Fibroblast of lung (primary cell): ENCODE measurements around the gene CKAP4.

Experiments used
- EZH2 ChIP-seq: IDR thresholded peaks from 2 replicates; pipeline ENCODE4 v1.5.1; 2012; ENCODE audit warnings: low read length, control low read depth, mild to moderate bottlenecking; ENCODE audit errors: missing control alignments
- TF ChIP-seq, protein P1 (sequence below), 2 donors: IDR thresholded peaks in 1 of 2; conservative IDR thresholded peaks in 1 of 2; 1 replicate in 1 of 2; 2 replicates in 1 of 2; pipeline ENCODE4 v1.5.1; 2011 to 2012; ENCODE audit warnings: low read length in 2 of 2, control low read depth in 1 of 2, inconsistent platforms in 1 of 2, low read depth in 1 of 2, mild to moderate bottlenecking in 1 of 2

DNA sequence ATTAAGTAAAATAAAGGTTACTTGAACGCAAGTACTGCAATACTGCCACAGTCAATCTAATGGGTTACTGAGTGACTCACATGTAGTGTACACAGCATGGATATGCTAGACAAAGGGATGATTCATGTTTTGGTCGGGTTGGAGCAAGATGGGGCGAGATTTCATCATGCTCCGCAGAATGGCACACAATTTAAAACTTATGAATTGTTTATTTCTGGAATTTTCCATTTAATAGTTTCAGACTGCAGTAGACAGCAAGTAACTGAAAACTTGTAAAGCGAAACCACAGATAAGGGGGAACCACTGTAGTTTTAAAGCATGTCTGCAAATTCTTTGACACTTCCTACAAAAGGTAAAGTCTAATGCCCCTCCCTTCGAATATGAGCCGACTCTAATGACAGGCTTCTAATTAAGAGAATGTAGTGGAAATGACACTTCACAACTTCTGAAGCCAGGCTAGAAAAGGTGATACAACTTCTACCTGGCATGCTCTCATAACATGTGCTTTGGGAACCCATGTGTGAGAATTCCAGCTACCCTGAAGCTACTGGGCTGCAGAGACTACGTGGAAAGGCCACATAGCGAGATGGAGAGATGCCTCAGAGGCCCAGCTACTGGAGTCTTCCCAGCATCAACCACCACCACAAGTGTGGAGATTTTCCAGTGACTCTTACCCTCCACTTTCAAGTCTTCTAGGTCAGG, 40.8 kb upstream of the CKAP4 start:
- TF ChIP-seq EZH2, result no peak
- TF ChIP-seq, protein P1, sequence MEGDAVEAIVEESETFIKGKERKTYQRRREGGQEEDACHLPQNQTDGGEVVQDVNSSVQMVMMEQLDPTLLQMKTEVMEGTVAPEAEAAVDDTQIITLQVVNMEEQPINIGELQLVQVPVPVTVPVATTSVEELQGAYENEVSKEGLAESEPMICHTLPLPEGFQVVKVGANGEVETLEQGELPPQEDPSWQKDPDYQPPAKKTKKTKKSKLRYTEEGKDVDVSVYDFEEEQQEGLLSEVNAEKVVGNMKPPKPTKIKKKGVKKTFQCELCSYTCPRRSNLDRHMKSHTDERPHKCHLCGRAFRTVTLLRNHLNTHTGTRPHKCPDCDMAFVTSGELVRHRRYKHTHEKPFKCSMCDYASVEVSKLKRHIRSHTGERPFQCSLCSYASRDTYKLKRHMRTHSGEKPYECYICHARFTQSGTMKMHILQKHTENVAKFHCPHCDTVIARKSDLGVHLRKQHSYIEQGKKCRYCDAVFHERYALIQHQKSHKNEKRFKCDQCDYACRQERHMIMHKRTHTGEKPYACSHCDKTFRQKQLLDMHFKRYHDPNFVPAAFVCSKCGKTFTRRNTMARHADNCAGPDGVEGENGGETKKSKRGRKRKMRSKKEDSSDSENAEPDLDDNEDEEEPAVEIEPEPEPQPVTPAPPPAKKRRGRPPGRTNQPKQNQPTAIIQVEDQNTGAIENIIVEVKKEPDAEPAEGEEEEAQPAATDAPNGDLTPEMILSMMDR (conservative IDR thresholded peaks at IDR 0.05 in 1 of 2, IDR thresholded peaks at IDR 0.05 in 1 of 2; ENCODE audit: low read depth in 1 of 2, low read length in 2 of 2), result no peak
